ENCODE results near the gene PTPRB.

GRCh38 chr12:70641691-70642090 lies 4.5 kb upstream of the PTPRB start:
- no peak for TF ChIP-seq REST (IDR thresholded peaks at IDR 0.05; ENCODE audit: insufficient read depth in 1 of 2, low read depth in 2 of 2, low read length in 2 of 2)
- no peak for TF ChIP-seq TAF1 (IDR thresholded peaks at IDR 0.05; ENCODE audit: borderline replicate concordance, insufficient read depth, low read length)
- no peak for TF ChIP-seq POLR2AphosphoS5 (IDR thresholded peaks at IDR 0.05; ENCODE audit: low read depth, low read length)
- no peak for TF ChIP-seq SIN3A (IDR thresholded peaks at IDR 0.05; ENCODE audit: borderline replicate concordance, insufficient read depth, low read length)
- TF ChIP-seq FOXP2 (optimal IDR thresholded peaks at IDR 0.05; ENCODE audit: borderline replicate concordance, extremely low read depth, extremely low read length, insufficient read depth): no peak

Data from PFSK-1 (cell line).